ENCODE results near the gene TRIP13. TPM values are rescaled to one million over a fixed set of nuclear protein-coding genes. Genes with fewer than 3 reads are reported as not detected.
"Not testable (repeated sequence)": the region's sequence is repeated elsewhere in the genome, so short reads cannot be mapped to it uniquely, and the experiment has no call there.

Gene TRIP13
- total and polyA plus RNA-seq, 2 of the 13 experiments (the other 11 are each of a cell fraction or from before 2014, with no cell fraction given): 13.5 to 33.0 TPM

DNA sequence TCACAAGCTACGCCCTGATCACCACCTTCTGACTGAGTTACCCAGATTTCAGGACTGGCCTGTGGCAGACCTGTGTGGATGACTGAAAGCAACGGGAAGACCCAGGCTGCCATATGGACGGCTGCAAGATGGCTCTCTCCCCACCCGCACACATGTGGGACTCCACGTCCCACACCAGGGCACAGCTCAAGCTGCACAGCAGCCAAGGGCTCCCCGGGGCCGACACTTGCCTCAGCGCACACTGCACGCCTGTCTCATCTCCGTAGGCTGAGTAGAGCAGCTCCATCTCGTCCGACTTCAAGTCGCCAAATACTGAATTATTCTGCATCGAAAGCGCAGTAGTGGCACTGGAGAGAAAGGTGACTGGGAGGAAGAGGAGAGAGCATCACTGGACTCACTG lies 14.6 kb upstream of the TRIP13 start:
- H3K4me1 ChIP-seq (ENCODE audit: insufficient read depth, low read length): no peaks in the 10 kb centered on the region
- CTCF ChIA-PET (ENCODE audit: low intra/inter-chr PET ratio, low total read pairs): no interaction called here
- POLR2A ChIA-PET: no interaction called here
- peaks cover 4% of the 10 kb centered on the region for H3K79me2 ChIP-seq (ENCODE audit: insufficient read depth, low read length)
- H2AFZ ChIP-seq (ENCODE audit: low read length): no peak overlapping the region
- no peak for FAIRE-seq
- H3K9me3 ChIP-seq (ENCODE audit: low read length): no peaks in the 10 kb centered on the region
- no TSS peak for BruUV-seq (replicated peaks)
- H3K4me3 ChIP-seq (replicated peaks in 1 of 3; ENCODE audit: insufficient read depth in 1 of 3, low read depth in 2 of 3, low read length in 3 of 3): no peak overlapping the region
- H3K4me2 ChIP-seq (ENCODE audit: low read depth, low read length): no peak overlapping the region
- no peak for DNase-seq (ENCODE audit: low spot score)
- in situ Hi-C loops (cut with HindIII; ENCODE audit: extremely low pct_ligation_motif_present, low pct_unique_long_range_greater_than_20kb): no loop called here
- H3K27ac ChIP-seq (ENCODE audit: extremely low read length, insufficient read depth, low read length): no peak overlapping the region
- intact Hi-C loops (cut with micrococcal nuclease; ENCODE audit: unreplicated experiment): no loop called here
- ATAC-seq: no peak; the same call in 1 of the 3 replicates
- no peaks in the 10 kb centered on the region for H3K27me3 ChIP-seq (ENCODE audit: control insufficient read depth in 1 of 2, insufficient read depth in 2 of 2, low read length in 2 of 2)
- peaks cover 22 to 69% of the 10 kb centered on the region in 2 experiments; a peak in 4 of 5 replicates for H3K36me3 ChIP-seq (replicated peaks in 1 of 2; ENCODE audit: control insufficient read depth in 1 of 2, insufficient read depth in 2 of 2, low read length in 2 of 2)
- TF ChIP-seq NR2F1 (CRISPR knock-in tag; IDR thresholded peaks at IDR 0.05): no peak
- no peak for TF ChIP-seq YEATS2 (CRISPR knock-in tag; IDR thresholded peaks at IDR 0.05; ENCODE audit: borderline replicate concordance)
- no peak for TF ChIP-seq DBP (CRISPR knock-in tag; IDR thresholded peaks at IDR 0.05; ENCODE audit: not compliant biosample characterization)
- TF ChIP-seq HHEX (CRISPR knock-in tag; IDR thresholded peaks at IDR 0.05): no peak
- no peak for TF ChIP-seq ZNF180 (CRISPR knock-in tag; IDR thresholded peaks at IDR 0.05; ENCODE audit: borderline replicate concordance, low read depth)
- no peak for TF ChIP-seq CTCF (CRISPR knock-in tag; IDR thresholded peaks at IDR 0.05)
- TF ChIP-seq JUNB (CRISPR knock-in tag; IDR thresholded peaks at IDR 0.05; ENCODE audit: borderline replicate concordance): no peak
- no peak for TF ChIP-seq MIXL1 (CRISPR knock-in tag; IDR thresholded peaks at IDR 0.05)
- TF ChIP-seq ZNF562 (CRISPR knock-in tag; IDR thresholded peaks at IDR 0.05; ENCODE audit: borderline replicate concordance): no peak
- TF ChIP-seq MTA3 (CRISPR knock-in tag; IDR thresholded peaks at IDR 0.05): no peak
- no peak for TF ChIP-seq AGO2 (optimal IDR thresholded peaks at IDR 0.05; ENCODE audit: low read depth, low read length)
- no peak for TF ChIP-seq ATRX (CRISPR knock-in tag; IDR thresholded peaks at IDR 0.05; ENCODE audit: borderline replicate concordance)
- TF ChIP-seq JUN (CRISPR knock-in tag; IDR thresholded peaks at IDR 0.05): no peak
- no peak overlapping the region for H3K9ac ChIP-seq (ENCODE audit: insufficient read depth, low read depth, low read length)
- 98% methylated on average over 14 of the region's 15 CpGs for WGBS (ENCODE audit: low lambda C conversion rate)
- no peaks in the 10 kb centered on the region for H4K20me1 ChIP-seq (ENCODE audit: insufficient read depth, low read length)

- H3K4me1 ChIP-seq (ENCODE audit: insufficient read depth, low read length); CTCF ChIA-PET (ENCODE audit: low intra/inter-chr PET ratio, low total read pairs); H3K79me2 ChIP-seq (ENCODE audit: insufficient read depth, low read length); H3K27me3 ChIP-seq (ENCODE audit: control insufficient read depth in 1 of 2, insufficient read depth in 2 of 2, low read length in 2 of 2); POLR2A ChIA-PET; intact Hi-C loops (cut with micrococcal nuclease; ENCODE audit: unreplicated experiment); H3K9ac ChIP-seq (ENCODE audit: insufficient read depth, low read depth, low read length); H2AFZ ChIP-seq (ENCODE audit: low read length); H3K4me2 ChIP-seq (ENCODE audit: low read depth, low read length); H3K4me3 ChIP-seq (replicated peaks in 1 of 3; ENCODE audit: insufficient read depth in 1 of 3, low read depth in 2 of 3, low read length in 3 of 3); in situ Hi-C loops (cut with HindIII; ENCODE audit: extremely low pct_ligation_motif_present, low pct_unique_long_range_greater_than_20kb); BruUV-seq (replicated peaks); DNase-seq (ENCODE audit: low spot score); FAIRE-seq; H3K27ac ChIP-seq (ENCODE audit: extremely low read length, insufficient read depth, low read length); H4K20me1 ChIP-seq (ENCODE audit: insufficient read depth, low read length); H3K9me3 ChIP-seq (ENCODE audit: low read length): not testable (repeated sequence)
- no CpG with 5 or more reads among the region's 8 CpGs for WGBS (ENCODE audit: low lambda C conversion rate)
- peaks cover 23 to 69% of the 10 kb centered on the region in 2 experiments; a peak in 4 of 5 replicates for H3K36me3 ChIP-seq (replicated peaks in 1 of 2; ENCODE audit: control insufficient read depth in 1 of 2, insufficient read depth in 2 of 2, low read length in 2 of 2)
- peak; percentile 29 for ATAC-seq
Observed at GRCh38 chr5:878677-879076, 14.0 kb upstream of the TRIP13 start.

Measured in HepG2 (cell line).